Suppressor macrophage treated with lipopolysaccharide for 4 hours (primary cell): ENCODE measurements around the gene PRAME.
"Not testable (repeated sequence)": the region's sequence is repeated elsewhere in the genome, so short reads cannot be mapped to it uniquely, and the experiment has no call there.

Source experiments
- DNase-seq: peaks from one replicate; pipeline ENCODE4 v3.0.0-alpha.2; 2020

PRAME gene

GRCh38 chr22:22520667-22521602 is 38.1 kb downstream of the PRAME start:
- no peak for DNase-seq

- no peak for DNase-seq
These were observed 38.9 kb downstream of the PRAME start, which contains the start of gene ZNF280A for GRCh38 chr22:22520020-22520656. TSS of gene ZNF280A (minus strand) at chr22:22520270. CDS start at chr22:22515630, 4,640 bp downstream.

- no peak for DNase-seq
These were observed 39.5 kb downstream of the PRAME start for GRCh38 chr22:22519591-22519990.

- DNase-seq = no peak
These were observed 42.1 kb downstream of the PRAME start for GRCh38 chr22:22516992-22517391.

GRCh38 chr22:22515890-22516289 is 43.2 kb downstream of the PRAME start:
- DNase-seq = no peak

GRCh38 chr22:22514431-22514830 is 44.6 kb downstream of the PRAME start:
- DNase-seq = not testable (repeated sequence)

- no peak for DNase-seq
These were observed 45.4 kb downstream of the PRAME start for GRCh38 chr22:22513619-22514018.

DNA sequence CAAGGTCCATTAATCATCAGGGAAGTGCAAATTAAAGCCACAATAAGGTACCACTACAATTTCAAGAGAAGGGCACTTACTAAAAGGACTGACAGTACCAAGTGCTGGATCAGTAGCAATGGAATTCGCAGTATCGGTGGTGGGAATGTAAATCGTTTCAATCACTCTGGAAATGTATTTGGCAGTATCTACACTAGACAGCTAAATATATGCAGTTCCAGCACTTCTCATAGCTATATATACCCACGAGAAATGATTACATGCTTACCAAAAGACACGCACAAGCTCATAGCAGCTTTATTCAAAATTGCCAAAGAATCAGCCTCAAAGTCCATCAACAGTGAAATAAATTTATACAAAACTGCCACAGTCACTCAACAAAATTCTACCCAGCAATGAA is 46.1 kb downstream of the PRAME start:
- no peak for DNase-seq

DNA sequence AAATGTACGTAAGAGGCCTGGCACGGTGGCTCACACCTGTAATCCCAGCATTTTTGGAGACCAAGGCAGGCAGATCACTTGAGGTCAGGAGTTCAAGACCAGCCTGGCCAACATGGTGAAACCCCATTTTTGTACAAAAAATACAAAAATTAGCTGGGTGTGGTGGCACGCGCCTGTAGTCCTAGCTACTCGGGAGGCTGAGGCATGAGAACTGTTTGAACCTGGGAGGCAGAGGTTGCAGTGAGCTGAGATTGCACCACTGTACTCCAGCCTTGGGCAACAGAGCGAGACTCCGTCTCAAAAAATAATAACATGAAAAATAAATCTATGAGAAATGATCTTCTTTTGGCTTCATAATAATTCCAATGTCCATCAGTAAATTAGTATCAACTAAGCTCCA is 48.2 kb downstream of the PRAME start:
- DNase-seq = not testable (repeated sequence)

- DNase-seq = not testable (repeated sequence)
These were observed 49.2 kb downstream of the PRAME start for GRCh38 chr22:22509912-22510311.

DNA sequence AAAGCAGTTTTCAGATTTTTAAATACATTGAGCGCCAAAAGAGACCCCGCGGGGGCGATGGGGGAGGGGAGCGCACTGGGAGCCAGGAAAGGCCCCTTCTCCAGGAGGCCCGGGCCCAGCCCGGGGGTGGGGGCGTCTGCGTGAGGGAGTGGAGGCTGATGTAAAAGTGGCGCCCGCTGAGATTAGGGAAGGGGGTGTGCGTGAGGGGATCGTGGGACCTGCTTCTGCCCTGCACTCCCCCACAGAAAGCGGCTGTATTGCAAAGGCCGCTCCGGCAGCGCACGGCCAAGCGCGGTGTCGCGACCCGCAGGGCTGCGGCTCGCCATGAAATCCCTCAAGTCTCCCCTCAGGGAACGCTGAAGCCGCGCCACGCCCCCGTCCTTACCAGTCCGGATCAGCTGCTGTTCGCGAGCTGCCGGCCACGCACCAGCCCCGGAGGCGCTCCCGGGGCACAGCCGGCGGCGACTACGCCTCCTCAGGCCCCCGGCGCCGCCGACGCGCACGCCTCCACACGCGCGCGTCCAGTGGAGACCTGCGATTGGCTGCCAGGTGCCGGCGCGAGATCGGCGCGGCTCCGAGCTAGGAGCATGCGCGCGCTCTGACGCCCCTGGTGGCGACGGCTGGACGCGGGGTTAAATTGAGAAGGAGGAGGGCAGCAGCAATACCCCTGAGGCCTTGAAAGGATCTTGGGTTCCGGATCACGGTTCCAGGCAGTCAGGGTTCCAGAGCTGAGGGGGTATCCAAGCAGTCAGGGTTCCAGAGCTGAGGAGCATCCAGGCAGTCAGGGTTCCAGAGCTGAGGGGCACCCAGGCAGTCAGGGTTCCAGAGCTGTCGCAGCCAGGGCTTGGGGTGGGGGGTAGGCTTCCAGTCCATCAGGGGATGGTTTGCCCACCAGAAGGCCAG is 50.5 kb downstream of the PRAME start, which contains the start of gene ZNF280B:
ZNF280B (minus strand) TSS at position 469 of the 903 bp plus-strand sequence. CDS start 19,344 bp downstream, outside the sequence.
- peak; percentile 76 for DNase-seq

GRCh38 chr22:22507743-22508273 is 51.3 kb downstream of the PRAME start:
- no peak for DNase-seq

GRCh38 chr22:22506736-22507135 is 52.3 kb downstream of the PRAME start:
- no peak for DNase-seq

DNA sequence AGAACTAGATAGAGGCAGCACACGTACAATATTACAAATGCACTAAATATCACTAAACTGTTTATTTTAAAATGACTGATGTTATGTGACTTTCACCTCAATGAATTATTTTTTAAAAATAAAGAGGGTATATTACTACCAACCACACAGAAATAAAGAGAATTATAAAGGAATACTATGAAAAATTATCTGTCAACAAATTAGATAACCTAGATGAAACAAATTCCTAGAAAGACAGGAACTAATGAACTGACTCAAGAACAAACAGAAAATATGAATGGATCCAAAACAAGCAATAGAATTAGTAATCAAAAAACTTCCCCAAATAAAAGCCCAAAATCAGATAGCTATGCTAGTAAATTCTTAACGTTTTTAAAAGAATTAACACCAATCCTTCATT is 60.8 kb downstream of the PRAME start:
- no peak for DNase-seq
